GM18517 (cell line): ENCODE results near the gene PPP3R2.
A peak's percentile ranks its signal among the peaks of the same experiment; 100 is the strongest.
"Not testable (repeated sequence)": the region's sequence is repeated elsewhere in the genome, so short reads cannot be mapped to it uniquely, and the experiment has no call there.

ENCODE experiments used
- ATAC-seq: cut with Tn5 transposase; IDR thresholded peaks from one replicate; pipeline ENCODE4 v1.9.1; 2021; ENCODE audit warnings: mild to moderate bottlenecking, moderate library complexity; ENCODE audit not compliant: unreplicated experiment

PPP3R2 gene

DNA sequence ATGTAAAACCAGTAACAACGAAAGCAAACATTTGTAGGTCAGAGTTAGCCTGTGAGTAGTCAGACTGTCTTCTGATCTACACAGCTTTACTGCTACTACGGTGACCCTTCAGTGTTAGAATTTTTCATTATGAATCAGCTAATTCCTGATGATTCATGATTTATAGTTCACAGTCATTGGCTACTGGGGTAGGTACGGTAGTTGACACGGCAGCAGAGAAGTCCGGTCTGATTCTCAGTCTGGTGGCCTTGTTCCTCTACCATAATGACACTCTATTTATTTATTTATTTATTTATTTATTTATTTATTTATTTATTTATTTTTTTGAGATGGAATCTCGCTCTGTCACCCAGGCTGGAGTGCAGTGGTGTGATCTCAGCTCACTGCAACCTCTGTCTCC is 4.7 kb downstream of the PPP3R2 start:
- ATAC-seq = not testable (repeated sequence)

DNA sequence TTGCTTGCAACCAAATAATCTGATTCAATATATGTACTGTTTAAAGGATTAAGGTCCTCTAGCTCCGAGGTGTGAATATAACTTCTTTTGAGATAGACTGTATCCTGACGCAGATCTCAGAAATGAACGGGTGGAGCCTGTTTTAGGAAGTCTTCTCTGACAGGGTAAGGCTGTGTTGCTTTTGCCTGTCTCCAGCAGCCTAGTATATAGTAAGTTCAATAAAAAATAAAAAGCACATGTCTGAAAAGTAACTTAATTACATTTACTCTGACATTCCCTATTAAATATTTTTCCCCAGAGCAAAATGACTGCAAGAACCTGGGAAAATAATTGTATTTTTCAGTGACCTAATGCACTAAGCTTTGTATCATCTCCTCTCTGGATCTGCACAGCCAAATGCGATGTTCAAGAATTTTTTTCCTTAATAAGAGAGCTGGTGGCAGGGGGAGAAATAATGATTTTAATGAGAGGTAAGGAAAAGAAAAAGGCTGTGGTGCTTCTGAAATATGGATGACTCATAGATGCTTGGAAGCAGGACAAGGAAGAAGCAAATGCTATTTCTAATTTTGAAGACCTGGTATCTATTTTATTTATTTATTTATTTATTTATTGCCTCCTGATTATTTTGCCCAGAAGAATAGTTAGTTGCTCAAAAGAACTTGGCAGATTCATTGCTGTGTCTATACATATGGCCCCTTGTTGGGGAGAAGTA is 7.3 kb downstream of the PPP3R2 start:
- ATAC-seq = no peak

- ATAC-seq = peak; percentile 68
Measured at GRCh38 chr9:101586651-101587050, 8.1 kb downstream of the PPP3R2 start.

DNA sequence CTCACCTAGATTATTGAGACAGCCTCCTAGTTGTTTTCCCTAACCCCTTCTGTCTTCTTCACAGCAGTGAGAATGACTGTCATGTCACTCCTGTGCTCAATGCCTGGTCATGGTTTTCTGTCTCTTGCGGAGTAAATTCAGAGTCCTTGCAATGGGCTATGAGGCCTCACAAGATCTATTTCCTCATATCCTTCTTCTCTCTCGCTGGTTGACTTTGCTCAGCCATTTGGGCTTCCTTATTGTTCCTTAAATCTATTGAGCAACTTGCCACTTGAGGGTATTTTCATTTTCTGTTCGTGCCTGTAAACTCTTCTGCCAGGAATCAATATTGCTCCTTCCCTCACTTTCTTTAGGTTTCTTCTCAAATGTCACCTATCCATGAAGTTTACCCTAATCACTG is 9.0 kb downstream of the PPP3R2 start:
- no peak for ATAC-seq

DNA sequence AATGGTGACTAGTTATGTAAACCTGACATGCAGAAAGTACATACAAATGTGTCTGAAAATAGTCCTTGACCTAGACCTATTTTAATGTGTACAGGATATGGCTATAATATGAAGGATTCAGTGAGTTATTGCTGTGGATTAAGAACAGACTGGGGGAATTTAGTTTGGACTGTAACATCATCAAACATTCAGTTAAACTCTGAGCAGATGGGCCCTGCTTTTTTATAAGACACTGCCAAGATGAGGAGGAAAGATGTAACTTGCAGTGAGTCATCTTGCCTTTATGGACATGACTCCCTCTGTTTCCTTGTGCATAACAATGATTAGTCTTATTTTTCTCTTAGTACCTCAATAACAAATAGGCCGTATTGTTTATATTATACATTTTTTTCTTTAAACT is 12.2 kb downstream of the PPP3R2 start:
- ATAC-seq = no peak

DNA sequence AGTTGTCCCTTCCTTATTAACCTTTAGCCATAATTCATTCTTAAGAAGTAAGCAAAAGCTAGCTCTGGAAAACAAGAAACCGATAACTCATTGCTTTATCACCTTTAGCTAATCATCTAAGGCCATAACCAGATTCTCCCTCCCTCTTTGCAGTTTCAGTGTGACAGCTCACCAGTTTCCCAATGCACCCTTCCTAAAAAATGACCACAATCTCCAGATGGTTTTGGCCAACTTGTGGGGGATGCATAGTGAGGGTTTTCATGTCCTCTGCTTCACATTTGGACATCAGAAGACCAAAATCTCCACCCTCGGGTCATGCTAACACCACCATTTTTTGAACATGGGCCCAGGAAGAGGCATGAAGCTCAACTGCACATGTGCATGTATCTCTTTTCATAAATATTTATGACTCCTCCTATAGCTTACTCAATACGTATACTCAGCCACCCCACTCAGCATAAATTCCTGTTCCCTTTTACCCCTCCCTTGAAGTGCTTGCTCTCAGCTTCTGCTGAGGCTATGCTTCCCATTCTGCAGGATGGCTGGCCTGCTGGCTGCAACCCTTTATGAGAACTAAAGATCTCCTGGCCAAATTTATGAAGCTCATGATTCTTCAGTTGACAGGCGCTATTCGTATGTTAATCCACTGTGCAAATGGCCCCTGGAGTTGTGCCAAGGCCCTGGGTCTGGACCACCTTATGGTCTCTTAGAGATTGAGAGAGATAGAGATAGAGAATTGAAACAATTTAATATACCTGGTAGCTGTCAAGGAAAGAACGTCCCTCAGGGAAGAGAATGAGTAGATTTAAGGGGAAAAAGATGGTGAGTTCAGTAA is 14.8 kb downstream of the PPP3R2 start:
- ATAC-seq = no peak

DNA sequence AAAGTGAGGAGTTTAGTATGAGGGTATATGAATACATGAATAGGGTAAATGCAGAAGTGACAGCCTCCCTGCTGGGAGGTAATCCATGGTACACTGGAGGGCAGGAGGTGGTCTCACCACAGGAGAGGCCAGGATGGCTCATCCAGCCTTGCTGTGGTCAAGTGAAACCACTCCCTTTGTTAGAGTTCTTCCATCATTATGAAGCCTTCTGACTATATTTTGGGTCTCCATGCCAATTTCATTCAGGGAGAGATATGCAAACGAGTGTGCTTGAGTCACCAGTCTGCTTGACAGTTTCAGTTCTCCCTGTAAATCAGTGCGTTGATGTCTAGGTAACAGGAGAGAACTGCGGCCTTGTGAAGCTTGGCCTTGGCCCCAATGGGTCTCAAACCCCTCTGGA is 16.4 kb downstream of the PPP3R2 start:
- peak; percentile 42 for ATAC-seq

DNA sequence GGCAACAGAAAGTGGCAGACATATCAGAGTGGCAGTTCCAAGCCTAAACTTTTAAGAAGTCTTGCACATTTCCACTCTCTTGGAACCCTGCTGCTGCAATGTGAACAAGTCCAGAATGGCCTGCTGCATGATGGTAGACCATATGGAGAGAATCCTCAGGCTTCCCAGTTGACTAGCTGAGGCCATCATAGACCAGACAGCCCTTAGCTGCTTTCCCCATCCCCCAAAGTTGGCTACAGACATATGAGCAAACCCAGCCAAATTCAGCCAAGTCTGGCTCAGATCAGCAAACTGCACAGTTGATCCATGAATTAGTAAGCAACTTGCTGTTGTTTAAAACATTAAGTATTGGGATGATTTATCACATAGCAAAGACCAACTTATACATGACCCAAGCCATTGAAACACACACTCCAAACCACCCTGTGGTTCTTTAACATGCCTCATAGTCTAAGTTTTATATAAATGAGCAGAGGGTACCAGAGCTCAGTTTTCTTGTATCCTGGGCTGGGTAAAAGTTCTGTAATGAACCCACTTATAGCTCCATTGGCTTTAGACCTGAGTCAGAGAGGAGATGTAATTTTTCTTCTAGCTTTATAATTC is 19.9 kb downstream of the PPP3R2 start:
- no peak for ATAC-seq

- ATAC-seq = no peak
Measured at GRCh38 chr9:101572316-101572715, 22.5 kb downstream of the PPP3R2 start.

GRCh38 chr9:101571114-101571513 is 23.7 kb downstream of the PPP3R2 start:
- ATAC-seq = no peak

- ATAC-seq = no peak
Measured at GRCh38 chr9:101569741-101570501, 24.8 kb downstream of the PPP3R2 start.

- no peak for ATAC-seq
Measured at GRCh38 chr9:101567725-101568350, 26.9 kb downstream of the PPP3R2 start.

- ATAC-seq = peak; percentile 66
Measured at GRCh38 chr9:101566904-101567724, 27.7 kb downstream of the PPP3R2 start.

DNA sequence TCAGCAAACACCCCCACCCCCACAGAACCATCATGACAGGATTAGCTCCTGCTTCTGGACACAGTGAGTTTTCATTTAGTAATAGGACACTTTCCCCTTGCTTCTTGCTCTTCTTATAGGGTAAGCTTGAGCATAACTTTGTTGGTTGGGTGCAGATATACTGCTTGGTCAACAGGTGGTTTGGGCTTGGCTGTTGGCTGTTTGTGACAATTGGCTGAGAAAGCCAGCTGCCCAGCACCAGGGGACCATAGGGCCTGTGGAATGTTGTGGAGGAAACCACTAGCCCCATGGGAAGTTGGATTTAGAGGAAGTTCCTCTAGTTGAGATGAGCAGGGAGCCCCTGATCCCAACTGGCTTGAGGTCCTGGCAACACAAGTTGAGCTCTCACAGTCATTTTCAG is 30.5 kb downstream of the PPP3R2 start:
- no peak for ATAC-seq

GRCh38 chr9:101562966-101563365 is 31.8 kb downstream of the PPP3R2 start:
- ATAC-seq = no peak

GRCh38 chr9:101561740-101562139 is 33.0 kb downstream of the PPP3R2 start:
- no peak for ATAC-seq

DNA sequence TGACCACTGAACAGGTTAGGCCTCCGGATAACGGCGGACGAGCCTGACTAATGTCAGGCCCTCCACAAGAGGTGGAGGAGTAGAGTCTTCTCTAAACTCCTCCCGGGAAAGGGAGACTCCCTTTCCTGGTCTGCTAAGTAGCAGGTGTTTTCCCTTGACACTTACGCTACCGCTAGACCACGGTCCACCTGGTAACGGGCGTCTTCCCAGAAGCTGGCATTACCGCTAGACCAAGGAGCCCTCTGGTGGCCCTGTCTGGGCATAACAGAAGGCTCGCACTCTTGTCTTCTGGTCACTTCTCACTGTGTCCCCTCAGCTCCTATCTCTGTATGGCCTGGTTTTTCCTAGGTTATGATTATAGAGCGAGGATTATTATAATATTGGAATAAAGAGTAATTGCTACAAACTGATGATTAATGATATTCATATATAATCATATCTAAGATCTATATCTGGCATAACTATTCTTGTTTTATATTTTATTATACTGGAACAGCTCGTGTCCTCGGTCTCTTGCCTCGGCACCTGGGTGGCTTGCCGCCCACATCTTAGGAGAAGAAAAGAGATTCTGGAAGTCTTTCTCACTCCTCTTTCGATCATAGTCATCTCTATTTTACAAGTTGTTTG is 45.2 kb downstream of the PPP3R2 start:
- ATAC-seq = not testable (repeated sequence)

GRCh38 chr9:101543098-101543735 is 51.6 kb downstream of the PPP3R2 start:
- no peak for ATAC-seq
